Measurements from ENCODE around the gene TRIM59. TPM values are rescaled to one million over a fixed set of nuclear protein-coding genes. Genes with fewer than 3 reads are reported as not detected.

TRIM59 gene
- total RNA-seq, 1 donor from 2014 or later = 120 TPM

GRCh38 chr3:160445854-160446253 lies 3.7 kb downstream of the TRIM59 start:
- no peak overlapping the region for H3K4me3 ChIP-seq
- Mint-ChIP-seq H3K4me3 (peak overlapping the region; percentile 77), H3K36me3 (peaks cover 49% of the 10 kb centered on the region), H3K27me3 (ENCODE audit: insufficient read depth, low read depth) (peaks cover 8% of the 10 kb centered on the region), H3K4me1 (peaks cover 24% of the 10 kb centered on the region), H3K27ac (no peak overlapping the region), H3K9me3 (peaks cover 25% of the 10 kb centered on the region)
- no peak overlapping the region for H3K4me2 ChIP-seq
- peaks cover 90% of the 10 kb centered on the region for H3K79me2 ChIP-seq (ENCODE audit: low read depth)
- H3K27me3 ChIP-seq = no peaks in the 10 kb centered on the region
- no peak overlapping the region for H3K9ac ChIP-seq
- H3K27ac ChIP-seq = no peak overlapping the region
- H3K36me3 ChIP-seq = peaks cover 36% of the 10 kb centered on the region
- DNase-seq (ENCODE audit: low spot score) = no peak
- H2AFZ ChIP-seq (replicated peaks) = no peak overlapping the region
- peaks cover 25% of the 10 kb centered on the region for H4K20me1 ChIP-seq (ENCODE audit: low read depth)
- TF ChIP-seq EZH2phosphoT487 (IDR thresholded peaks at IDR 0.05) = no peak
- TF ChIP-seq CTCF (IDR thresholded peaks at IDR 0.05) = no peak
- TF ChIP-seq EZH2 (IDR thresholded peaks at IDR 0.05) = no peak
- peaks cover 22% of the 10 kb centered on the region for H3K4me1 ChIP-seq
- no peaks in the 10 kb centered on the region for H3K9me3 ChIP-seq (ENCODE audit: low read depth)
- peaks cover 33% of the 10 kb centered on the region for H3F3A ChIP-seq (ENCODE audit: low read depth)

GRCh38 chr3:160444411-160444810 lies 5.2 kb downstream of the TRIM59 start:
- H3K9me3 ChIP-seq (ENCODE audit: low read depth) = no peaks in the 10 kb centered on the region
- Mint-ChIP-seq H3K4me1 (peaks cover 18% of the 10 kb centered on the region), H3K4me3 (no peak overlapping the region), H3K9me3 (peaks cover 25% of the 10 kb centered on the region), H3K27ac (no peak overlapping the region), H3K27me3 (ENCODE audit: insufficient read depth, low read depth) (peaks cover 6% of the 10 kb centered on the region), H3K36me3 (peaks cover 59% of the 10 kb centered on the region)
- H3K9ac ChIP-seq = no peak overlapping the region
- peaks cover 17% of the 10 kb centered on the region for H3K4me1 ChIP-seq
- H3F3A ChIP-seq (ENCODE audit: low read depth) = peaks cover 25% of the 10 kb centered on the region
- no peak overlapping the region for H3K27ac ChIP-seq
- H3K36me3 ChIP-seq = peaks cover 36% of the 10 kb centered on the region
- no peak overlapping the region for H2AFZ ChIP-seq (replicated peaks)
- no peak for DNase-seq (ENCODE audit: low spot score)
- no peak for TF ChIP-seq CTCF (IDR thresholded peaks at IDR 0.05)
- no peak for TF ChIP-seq EZH2 (IDR thresholded peaks at IDR 0.05)
- TF ChIP-seq EZH2phosphoT487 (IDR thresholded peaks at IDR 0.05) = no peak
- no peaks in the 10 kb centered on the region for H3K27me3 ChIP-seq
- peaks cover 40% of the 10 kb centered on the region for H4K20me1 ChIP-seq (ENCODE audit: low read depth)
- no peak overlapping the region for H3K4me3 ChIP-seq
- no peak overlapping the region for H3K4me2 ChIP-seq
- H3K79me2 ChIP-seq (ENCODE audit: low read depth) = peaks cover 100% of the 10 kb centered on the region

GRCh38 chr3:160440687-160441086 lies 8.9 kb downstream of the TRIM59 start:
- no peaks in the 10 kb centered on the region for H3K4me1 Mint-ChIP-seq
- H3K4me2 ChIP-seq = no peak overlapping the region
- peaks cover 35% of the 10 kb centered on the region for H3F3A ChIP-seq (ENCODE audit: low read depth)
- no peaks in the 10 kb centered on the region for H3K4me1 ChIP-seq
- peaks cover 66% of the 10 kb centered on the region for H4K20me1 ChIP-seq (ENCODE audit: low read depth)
- no peak overlapping the region for H3K27ac Mint-ChIP-seq
- TF ChIP-seq EZH2phosphoT487 (IDR thresholded peaks at IDR 0.05) (no peak), CTCF (IDR thresholded peaks at IDR 0.05) (no peak), EZH2 (IDR thresholded peaks at IDR 0.05) (no peak)
- H3K36me3 Mint-ChIP-seq = peaks cover 66% of the 10 kb centered on the region
- no peak overlapping the region for H3K9ac ChIP-seq
- H3K9me3 Mint-ChIP-seq = peaks cover 19% of the 10 kb centered on the region
- H3K27me3 ChIP-seq = no peaks in the 10 kb centered on the region
- H3K4me3 ChIP-seq = no peak overlapping the region
- DNase-seq (ENCODE audit: low spot score) = no peak
- peaks cover 30% of the 10 kb centered on the region for H3K36me3 ChIP-seq
- peaks cover 4% of the 10 kb centered on the region for H3K27me3 Mint-ChIP-seq (ENCODE audit: insufficient read depth, low read depth)
- H3K4me3 Mint-ChIP-seq = no peak overlapping the region
- no peaks in the 10 kb centered on the region for H3K9me3 ChIP-seq (ENCODE audit: low read depth)
- peak overlapping the region; percentile 9 for H3K27ac ChIP-seq
- H2AFZ ChIP-seq (replicated peaks) = no peak overlapping the region
- H3K79me2 ChIP-seq (ENCODE audit: low read depth) = peaks cover 100% of the 10 kb centered on the region
